GM12873 (cell line): ENCODE results near the gene ZNF776.

Experiments
- TF ChIP-seq, protein P1 (sequence below): IDR thresholded peaks from 2 replicates; pipeline ENCODE4 v1.5.1; 2012; ENCODE audit warnings: low read depth, mild to moderate bottlenecking, moderate library complexity, low read length, control low read depth; ENCODE audit not compliant: insufficient read depth; ENCODE audit errors: missing control alignments

The ZNF776 gene

DNA sequence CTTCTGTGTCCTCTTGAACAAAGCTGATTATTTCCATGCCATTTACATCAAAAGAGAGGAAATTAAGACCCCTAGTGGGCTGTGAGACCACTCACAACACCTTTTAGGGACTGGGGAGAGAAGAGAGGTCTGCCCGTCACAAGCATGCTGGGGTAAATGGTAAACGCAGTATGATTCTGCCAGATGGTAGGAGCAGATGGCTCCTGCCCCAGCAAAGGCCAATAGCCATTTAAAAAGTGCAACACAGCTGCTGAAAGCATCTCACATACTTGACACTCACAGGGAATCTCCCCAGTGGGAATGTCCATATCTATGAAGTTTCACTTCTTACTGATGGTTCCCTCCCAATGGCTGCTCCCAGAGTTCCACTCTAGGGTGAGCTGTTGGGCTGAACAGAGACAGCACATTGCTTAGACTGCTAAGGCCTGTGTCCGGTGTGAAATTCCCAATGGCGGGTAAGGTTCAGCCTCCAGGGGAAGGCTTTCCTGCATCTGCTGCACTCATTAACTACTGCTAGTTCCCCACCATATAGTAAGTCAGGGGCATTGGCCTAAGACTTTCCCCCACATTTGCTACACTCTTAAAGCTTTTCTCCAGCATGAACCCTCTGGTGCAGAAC is 26.6 kb upstream of the ZNF776 start:
- TF ChIP-seq, protein P1, sequence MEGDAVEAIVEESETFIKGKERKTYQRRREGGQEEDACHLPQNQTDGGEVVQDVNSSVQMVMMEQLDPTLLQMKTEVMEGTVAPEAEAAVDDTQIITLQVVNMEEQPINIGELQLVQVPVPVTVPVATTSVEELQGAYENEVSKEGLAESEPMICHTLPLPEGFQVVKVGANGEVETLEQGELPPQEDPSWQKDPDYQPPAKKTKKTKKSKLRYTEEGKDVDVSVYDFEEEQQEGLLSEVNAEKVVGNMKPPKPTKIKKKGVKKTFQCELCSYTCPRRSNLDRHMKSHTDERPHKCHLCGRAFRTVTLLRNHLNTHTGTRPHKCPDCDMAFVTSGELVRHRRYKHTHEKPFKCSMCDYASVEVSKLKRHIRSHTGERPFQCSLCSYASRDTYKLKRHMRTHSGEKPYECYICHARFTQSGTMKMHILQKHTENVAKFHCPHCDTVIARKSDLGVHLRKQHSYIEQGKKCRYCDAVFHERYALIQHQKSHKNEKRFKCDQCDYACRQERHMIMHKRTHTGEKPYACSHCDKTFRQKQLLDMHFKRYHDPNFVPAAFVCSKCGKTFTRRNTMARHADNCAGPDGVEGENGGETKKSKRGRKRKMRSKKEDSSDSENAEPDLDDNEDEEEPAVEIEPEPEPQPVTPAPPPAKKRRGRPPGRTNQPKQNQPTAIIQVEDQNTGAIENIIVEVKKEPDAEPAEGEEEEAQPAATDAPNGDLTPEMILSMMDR, result no peak

DNA sequence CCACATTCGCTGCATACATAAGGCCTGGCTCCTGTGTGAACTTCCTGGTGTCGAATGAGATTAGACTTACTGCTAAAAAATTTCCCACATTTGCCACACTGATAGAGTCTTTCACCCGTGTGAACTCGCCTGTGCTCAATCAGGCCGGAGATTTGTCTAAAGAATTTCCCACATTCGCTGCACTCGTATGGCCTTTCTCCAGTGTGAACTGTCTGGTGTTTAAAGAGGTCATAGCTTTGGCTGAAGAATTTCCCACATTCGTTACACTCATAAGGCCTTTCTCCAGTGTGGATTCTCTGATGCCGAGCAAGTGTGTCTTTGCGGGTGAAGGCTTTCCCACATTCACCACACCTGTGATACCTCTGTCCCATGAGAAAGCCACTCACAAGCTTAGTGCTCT is 25.7 kb upstream of the ZNF776 start:
- TF ChIP-seq, protein P1, result no peak

DNA sequence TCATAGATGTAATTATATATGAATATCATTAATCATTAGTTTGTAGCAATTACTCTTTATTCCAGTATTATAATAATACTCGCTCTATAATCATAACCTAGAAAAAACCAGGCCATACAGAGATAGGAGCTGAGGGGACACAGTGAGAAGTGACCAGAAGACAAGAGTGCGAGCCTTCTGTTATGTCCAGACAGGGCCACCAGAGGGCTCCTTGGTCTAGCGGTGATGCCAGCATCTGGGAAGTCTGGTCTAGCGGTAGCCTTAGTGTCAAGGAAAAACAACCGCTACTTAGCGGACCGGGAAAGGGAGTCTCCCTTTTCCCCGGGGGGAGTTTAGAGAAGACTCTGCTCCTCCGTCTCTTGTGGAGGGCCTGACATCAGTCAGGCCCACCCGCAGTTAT is 8.3 kb upstream of the ZNF776 start:
- TF ChIP-seq, protein P1, result peak; percentile 42

- TF ChIP-seq, protein P1, result no peak
Observed at GRCh38 chr19:57747472-57747807, 825 bp downstream of the ZNF776 start.

DNA sequence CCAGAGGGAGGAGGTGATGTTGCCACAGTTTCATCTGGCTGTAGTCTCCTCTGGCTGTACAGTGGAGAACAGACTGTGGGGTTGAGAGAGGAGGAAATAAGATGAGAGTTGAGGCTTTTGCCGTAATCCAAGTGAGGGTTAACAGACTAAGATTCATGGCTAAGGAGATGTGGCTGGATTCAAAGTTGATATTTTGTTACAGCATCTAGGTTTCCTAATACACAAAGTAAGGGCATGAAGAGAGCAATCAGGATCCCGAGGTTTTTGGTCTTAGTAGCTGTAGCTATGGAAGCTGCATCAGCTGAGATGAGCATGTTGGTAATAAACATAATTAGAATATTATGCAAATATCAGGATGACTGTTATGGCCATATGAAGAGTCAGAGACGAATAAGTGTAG is 1.4 kb downstream of the ZNF776 start:
- TF ChIP-seq, protein P1, result no peak

GRCh38 chr19:57754091-57754673 is 7.6 kb downstream of the ZNF776 start:
- TF ChIP-seq, protein P1, result no peak

DNA sequence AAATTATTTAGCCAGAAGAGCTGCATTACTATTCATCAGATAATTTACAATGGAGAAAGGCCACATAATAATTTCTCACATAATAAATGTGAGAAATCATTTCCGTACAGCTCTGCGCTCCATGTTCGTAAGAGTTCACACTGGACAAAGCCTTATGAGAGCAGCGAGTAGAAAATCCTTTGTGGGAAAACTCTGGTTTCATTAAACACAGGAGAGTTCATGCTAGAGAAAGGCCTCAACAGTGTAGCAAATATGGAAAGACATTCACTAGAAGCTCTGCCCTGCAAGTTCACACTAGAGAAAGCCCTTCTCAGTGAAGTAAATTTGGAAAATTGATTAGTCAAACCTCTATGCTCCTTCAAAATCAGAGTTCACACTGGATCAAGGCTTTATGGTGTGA is 8.4 kb downstream of the ZNF776 start:
- TF ChIP-seq, protein P1, result no peak
